Ovary (tissue), 10 donors: ENCODE measurements around the gene ARRB2. TPM values are rescaled to one million over a fixed set of nuclear protein-coding genes. Genes with fewer than 3 reads are reported as not detected.
A peak's percentile ranks its signal among the peaks of the same experiment; 100 is the strongest.

Source experiments
- DNase-seq, 5 donors: peaks; one replicate each; pipeline ENCODE4 v3.0.0-alpha.2; 2019 to 2020
- H3K27ac ChIP-seq, 2 donors: fragments of 200-600 bp; one replicate each; pipeline versions ENCODE4 v1.5.1 to v1.8.0; 2019 to 2022
- H3K27me3 ChIP-seq: fragments of 200-600 bp; one replicate; pipeline ENCODE4 v1.8.0; 2022
- H3K36me3 ChIP-seq: fragments of 200-600 bp; sonication (generic); one replicate; pipeline ENCODE4 v1.5.1; 2019
- H3K4me1 ChIP-seq: one replicate; pipeline ENCODE4 v1.8.1; 2013; ENCODE audit warnings: mild to moderate bottlenecking, moderate library complexity; ENCODE audit not compliant: insufficient read depth
- H3K4me3 ChIP-seq: fragments of 200-600 bp; sonication (generic); one replicate; pipeline ENCODE4 v1.5.1; 2017
- H3K9me3 ChIP-seq, 2 donors: fragments of 200-600 bp in 1 of 2; sonication (generic) in 1 of 2; one replicate each; pipeline versions ENCODE4 v1.5.1 to v1.8.1; 2013 to 2019; ENCODE audit warnings: mild to moderate bottlenecking in 1 of 2, moderate library complexity in 1 of 2
- CTCF ChIP-seq, 3 donors: fragments of 450-650 bp in 2 of 3; fragments of 200-600 bp in 1 of 3; IDR thresholded peaks; one replicate each; pipeline versions ENCODE4 v1.5.1 to v1.8.0; 2016 to 2022; ENCODE audit warnings: antibody characterized with exemption in 3 of 3, mild to moderate bottlenecking in 1 of 3
- EP300 ChIP-seq: sonication (generic); formaldehyde crosslinking; IDR thresholded peaks from one replicate; pipeline ENCODE4 v1.6.1; 2017; ENCODE audit warnings: antibody characterized with exemption
- POLR2A ChIP-seq: fragments of 450-650 bp; IDR thresholded peaks from one replicate; pipeline ENCODE4 v1.6.1; 2017; ENCODE audit warnings: antibody characterized with exemption, mild to moderate bottlenecking, moderate library complexity
- WGBS, 3 donors: extraction: QIAGEN DNeasy Blood & Tissue Kit in 1 of 3; methylation state at CpG; one replicate each; pipeline versions ENCODE4 v1.1.5 to v1.1.7; 2013 to 2017; 5-methylcytosine and 5-hydroxymethylcytosine counted together
- intact Hi-C, 4 donors: fragments of 100-400 bp; cut with DNase I; formaldehyde crosslinking; loops; one replicate each; pipeline versions ENCODE4 v1.11.0 to v1.15.1; 2022 to 2023
- long read RNA-seq, 3 donors: library from polyadenylated mRNA in 2 of 3; unstranded in 2 of 3; transcript quantifications; one replicate each; pipeline ENCODE4 v2.0.0 and lab custom pipeline, GENCODE V29; 2021 to 2026
- polyA plus RNA-seq, 2 donors: library from polyadenylated mRNA; stranded (reverse); fragments of 200-250 nt in 1 of 2; fragments of 350-450 nt in 1 of 2; fragmentation: Illumina TruSeq in 1 of 2; extraction: RNeasy Lipid Tissue Mini Kit (QIAGEN cat#74804) in 1 of 2; gene quantifications; one replicate each; pipeline ENCODE4 v1.2.3, GENCODE V29; 2013 to 2014
- total RNA-seq, 7 donors: library from RNA; depleted of rRNA in 2 of 7; stranded (reverse); fragments of >200 nt in 2 of 7; fragmentation: NEBNext Ultra II Directional in 3 of 7; extraction: Animal tissue kit (Norgen Biotek cat#: 25700) in 3 of 7; gene quantifications; one replicate each; pipeline versions ENCODE4 v1.1.0 to v1.2.4, GENCODE V29; 2016 to 2023
- donor health status: DM: no; HTN: no; CAD: no; lungs with moderate emphysema.
- donor health status: DM: no; HTN: no; CAD: no.
- donor health status: Bipolar disorder and iron deficiency.
- donor health status: DM: yes; HTN: yes; CAD: no.
- donor health status: DM: no; HTN: no; CAD: no.
- donor health status: DM: yes; HTN: yes; CAD: no.

The ARRB2 gene
- total RNA-seq = 10 to 100 TPM; 13.4 to 38.2 (median 30.6) TPM
- 10 to 100 TPM; 16.4 to 40.6 TPM for polyA plus RNA-seq
- long read RNA-seq, donor 1, transcript ARRB2-201 (15 exons, 1,895 nt) = major isoform, 12 of 35 reads
- long read RNA-seq, donor 1, transcript ARRB2-216 (14 exons, 1,348 nt) = minor isoform, 7 of 35 reads
- long read RNA-seq, donor 1, partial matches to known transcripts = 5 of 35 reads
- long read RNA-seq, donor 1, other reads (novel, unspliced or antisense) = 11 of 35 reads
- long read RNA-seq, donor 2, partial matches to known transcripts = 0 of 10 reads
- long read RNA-seq, donor 2, other reads (novel, unspliced or antisense) = 0 of 10 reads
- long read RNA-seq, donor 3, transcript ARRB2-216 (14 exons, 1,348 nt) = major isoform, 12 of 34 reads
- long read RNA-seq, donor 3, transcript ARRB2-201 (15 exons, 1,895 nt) = minor isoform, 7 of 34 reads
- long read RNA-seq, donor 3, partial matches to known transcripts = 3 of 34 reads
- long read RNA-seq, donor 3, other reads (novel, unspliced or antisense) = 10 of 34 reads

GRCh38 chr17:4709794-4710692, at the start of gene ARRB2:
TSS of gene ARRB2 (plus strand) at chr17:4710632. CDS start at chr17:4710722, 90 bp downstream.
- peak; percentile 99 for DNase-seq
- Histone ChIP-seq H3K4me1 (peaks cover 3% of the 10 kb centered on the region), H3K27ac (peak within 1 kb of the TSS; percentile 63 to 84), H3K4me3 (peak within 1 kb of the TSS; percentile 88), H3K36me3 (no peaks in the 10 kb centered on the region), H3K27me3 (no peaks in the 10 kb centered on the region), H3K9me3 (no peaks in the 10 kb centered on the region)
- 0% methylated on average over 55 to 67 of the region's 67 CpGs for WGBS, 3 donors
- TF ChIP-seq POLR2A = no peak
- TF ChIP-seq EP300 = no peak
- peak; percentile 60 to 76 (median 74) for TF ChIP-seq CTCF (IDR thresholded peaks at IDR 0.05)
- intact Hi-C loops = loop anchor here in 1 of 4 donors (2.0 kb wide), 1 partner anchor 179 kb away; no protein-coding TSS in a partner anchor

- no peak for DNase-seq
- WGBS, 3 donors = 62 to 80% (median 64%) methylated on average over 8 of the region's 8 CpGs
- H3K4me1 ChIP-seq = no peaks in the 10 kb centered on the region
- H3K27me3 ChIP-seq = no peaks in the 10 kb centered on the region
- H3K27ac ChIP-seq = no peak overlapping the region
- intact Hi-C loops = no loop called here
- no peak overlapping the region for H3K4me3 ChIP-seq
- no peaks in the 10 kb centered on the region for H3K36me3 ChIP-seq
- H3K9me3 ChIP-seq = no peaks in the 10 kb centered on the region
- TF ChIP-seq CTCF (IDR thresholded peaks at IDR 0.05) (no peak), EP300 (no peak), POLR2A (no peak)
Measured at GRCh38 chr17:4663711-4664110, 46.7 kb upstream of the ARRB2 start.

GRCh38 chr17:4664230-4664629, 46.2 kb upstream of the ARRB2 start:
- 70 to 82% (median 72%) methylated on average over 9 of the region's 9 CpGs for WGBS, 3 donors
- intact Hi-C loops = no loop called here
- TF ChIP-seq EP300 = no peak
- TF ChIP-seq CTCF (IDR thresholded peaks at IDR 0.05) = no peak
- TF ChIP-seq POLR2A = no peak

GRCh38 chr17:4665027-4665426, 45.4 kb upstream of the ARRB2 start:
- no peak overlapping the region for H3K4me3 ChIP-seq
- H3K27me3 ChIP-seq = no peaks in the 10 kb centered on the region
- H3K4me1 ChIP-seq = no peaks in the 10 kb centered on the region
- no peaks in the 10 kb centered on the region for H3K9me3 ChIP-seq
- H3K27ac ChIP-seq = no peak overlapping the region
- no peak for DNase-seq
- intact Hi-C loops = no loop called here
- H3K36me3 ChIP-seq = no peaks in the 10 kb centered on the region
- 58 to 66% (median 59%) methylated on average over 9 of the region's 9 CpGs for WGBS, 3 donors
- no peak for TF ChIP-seq CTCF (IDR thresholded peaks at IDR 0.05)
- TF ChIP-seq EP300 = no peak
- no peak for TF ChIP-seq POLR2A

More at GRCh38 chr17:4664230-4664629, 46.2 kb upstream of the ARRB2 start:
- no peak for DNase-seq
- Histone ChIP-seq H3K27me3 (no peaks in the 10 kb centered on the region), H3K9me3 (no peaks in the 10 kb centered on the region), H3K4me3 (no peak overlapping the region), H3K4me1 (no peaks in the 10 kb centered on the region), H3K36me3 (no peaks in the 10 kb centered on the region), H3K27ac (no peak overlapping the region)
